GM21529 (cell line): Measurements from ENCODE around the gene NDUFB11.
"Not testable (repeated sequence)": the region's sequence is repeated elsewhere in the genome, so short reads cannot be mapped to it uniquely, and the experiment has no call there.

ENCODE experiments used
- ATAC-seq: cut with Tn5 transposase; IDR thresholded peaks from one replicate; pipeline ENCODE4 v1.9.1; 2021; ENCODE audit not compliant: unreplicated experiment

The NDUFB11 gene

DNA sequence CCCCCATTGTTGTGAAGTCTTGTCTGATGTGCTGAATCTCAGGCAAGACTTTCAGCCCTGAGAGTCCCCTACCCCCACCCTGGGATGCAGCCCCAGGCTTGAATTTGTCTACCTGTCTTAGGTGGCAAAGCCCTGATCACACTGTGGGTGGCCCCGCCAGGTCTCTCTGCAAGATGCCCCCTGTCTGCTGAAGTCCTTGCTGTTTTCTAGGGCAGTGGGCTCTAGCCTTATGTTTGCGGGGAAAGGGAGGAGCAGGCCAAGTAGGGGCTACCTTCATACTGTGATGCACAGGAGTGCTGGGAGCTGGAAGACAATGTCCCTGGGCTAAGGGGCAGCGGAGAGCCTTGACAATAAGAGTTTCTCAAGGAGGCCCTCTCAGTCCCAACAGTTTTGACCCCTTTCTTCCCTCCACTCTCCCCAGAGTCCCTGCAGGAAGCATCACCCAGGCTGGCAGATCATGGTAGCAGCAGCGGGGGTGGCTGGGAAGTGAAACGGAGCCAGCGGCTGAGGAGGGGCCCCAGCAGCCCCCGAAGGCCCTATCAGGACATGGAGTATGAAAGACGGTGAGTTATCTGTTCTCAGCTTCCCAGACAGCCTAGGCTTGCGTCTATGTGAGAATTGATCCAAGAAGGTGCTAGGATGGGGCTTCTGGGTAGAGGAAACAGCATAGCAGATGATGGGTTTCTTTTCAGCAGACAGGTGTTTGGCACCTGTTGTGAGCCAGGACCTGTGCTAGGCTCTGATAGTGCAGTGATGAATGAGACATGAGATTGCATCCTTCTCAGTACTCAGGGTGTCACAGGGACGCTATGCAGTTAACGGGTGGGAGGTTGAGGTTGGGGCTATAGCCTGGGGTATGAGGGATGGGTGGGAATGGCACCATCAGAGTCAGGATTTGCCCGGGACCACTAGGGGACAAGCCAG lies 2.7 kb upstream of the NDUFB11 start:
- ATAC-seq, result no peak

DNA sequence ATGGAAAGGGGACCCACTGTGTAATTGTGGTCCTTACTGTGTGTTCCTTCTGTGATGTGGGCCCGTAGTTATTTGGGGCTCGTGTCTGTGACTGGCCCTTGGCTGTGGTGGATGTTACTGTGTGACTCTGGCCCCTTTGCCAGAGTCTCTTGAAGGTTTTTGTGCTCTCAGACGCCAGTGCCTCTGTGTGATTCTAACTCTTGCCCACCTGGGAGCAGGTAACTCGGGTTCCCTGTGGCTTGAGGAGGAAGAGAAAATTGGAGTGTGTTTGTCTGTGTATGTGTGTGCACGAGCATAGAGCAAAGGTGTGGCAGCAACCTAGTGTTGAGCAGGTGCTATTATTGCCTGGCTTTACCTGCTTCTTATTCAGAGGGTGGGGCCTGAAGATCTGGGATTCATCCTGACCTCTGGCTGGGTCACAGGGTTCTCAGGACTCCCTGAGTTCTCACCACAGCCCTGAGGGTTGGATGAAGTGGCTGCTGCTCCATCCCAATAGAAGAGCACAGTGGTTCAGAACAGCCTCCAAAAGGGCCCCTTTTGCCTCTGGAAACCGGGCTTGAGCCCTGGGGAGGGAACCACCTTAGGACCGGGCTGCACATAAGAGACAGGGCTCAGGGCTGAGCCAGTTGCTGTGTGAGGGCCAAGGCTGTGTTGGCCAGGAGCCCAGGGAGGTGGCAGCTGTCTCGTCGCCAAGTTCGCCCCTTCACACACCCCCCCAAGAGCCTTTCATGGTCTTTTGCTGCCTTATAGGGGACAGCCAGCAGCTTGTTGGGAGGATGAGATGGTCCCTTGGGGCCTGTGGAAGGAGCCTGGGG lies 1.8 kb upstream of the NDUFB11 start:
- no peak for ATAC-seq

DNA sequence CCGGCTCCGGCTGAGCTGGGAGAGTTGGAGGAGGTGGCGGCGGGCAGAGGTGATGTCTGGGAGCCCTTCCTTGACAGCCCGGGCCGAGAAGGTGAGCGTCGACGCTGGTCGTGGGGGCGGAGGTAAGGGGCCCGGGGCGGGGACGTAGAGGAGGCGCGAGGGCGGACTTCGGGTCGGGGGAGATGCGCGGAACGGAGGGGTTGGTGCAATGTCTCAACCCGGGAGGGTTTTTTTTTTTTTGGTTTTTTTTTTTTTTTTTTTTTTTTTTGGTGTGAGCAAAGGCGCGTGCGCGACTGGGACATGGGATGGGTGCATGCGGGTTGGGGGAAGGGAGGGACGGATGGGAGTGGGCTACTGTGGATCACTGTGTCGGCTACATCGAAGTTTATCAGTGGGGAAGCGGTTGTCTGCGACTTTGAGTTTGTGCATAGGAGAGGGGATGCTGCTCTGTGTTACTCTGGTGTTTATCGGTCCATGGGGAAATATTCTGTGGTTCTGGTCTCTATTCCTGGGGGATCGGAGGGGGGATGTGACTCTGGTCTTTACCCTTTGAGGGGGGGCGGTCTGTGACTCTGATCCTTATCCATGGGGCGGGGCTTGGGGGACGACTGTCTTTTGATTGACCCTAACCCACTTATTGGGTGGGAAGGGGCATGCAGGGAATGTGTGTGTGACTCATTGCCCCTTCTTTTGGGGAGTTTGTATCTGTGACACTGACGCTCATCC lies 1.1 kb upstream of the NDUFB11 start:
- ATAC-seq, result no peak

DNA sequence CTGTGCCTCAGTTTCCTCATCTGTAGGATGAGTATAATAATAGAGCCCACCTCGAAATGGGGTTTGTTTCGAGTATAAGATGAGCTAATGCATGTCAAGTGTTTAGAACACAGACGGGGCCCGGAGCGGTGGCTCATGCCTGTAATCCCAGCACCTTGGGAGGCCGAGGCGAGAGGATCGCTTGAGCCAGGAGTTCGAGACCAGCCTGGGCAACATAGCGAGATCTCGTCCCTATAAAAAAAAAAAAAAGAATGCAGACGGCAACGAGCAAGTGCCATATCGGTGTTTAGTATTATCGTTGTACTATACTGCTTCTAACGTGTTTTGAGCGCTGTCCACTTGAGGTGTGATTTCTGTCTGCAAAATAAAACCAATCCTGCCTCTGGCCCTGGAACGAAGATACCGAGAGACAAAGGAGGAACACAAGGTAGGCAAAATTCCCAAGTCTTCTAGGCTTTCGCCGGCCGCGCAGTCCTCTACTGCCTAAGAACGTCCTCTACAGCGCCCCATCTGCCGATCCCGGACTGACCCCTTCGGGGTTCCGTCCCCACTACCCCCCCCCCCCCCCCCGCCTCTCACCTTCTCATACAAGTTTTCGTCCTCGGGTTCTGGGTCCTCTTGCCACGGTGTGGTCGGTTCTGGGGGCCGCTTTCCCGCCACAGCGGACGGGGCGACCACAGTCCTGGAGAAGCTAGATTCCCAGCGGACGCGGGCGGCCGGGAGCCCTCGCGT lies 442 bp downstream of the NDUFB11 start:
- peak; percentile 8 for ATAC-seq

DNA sequence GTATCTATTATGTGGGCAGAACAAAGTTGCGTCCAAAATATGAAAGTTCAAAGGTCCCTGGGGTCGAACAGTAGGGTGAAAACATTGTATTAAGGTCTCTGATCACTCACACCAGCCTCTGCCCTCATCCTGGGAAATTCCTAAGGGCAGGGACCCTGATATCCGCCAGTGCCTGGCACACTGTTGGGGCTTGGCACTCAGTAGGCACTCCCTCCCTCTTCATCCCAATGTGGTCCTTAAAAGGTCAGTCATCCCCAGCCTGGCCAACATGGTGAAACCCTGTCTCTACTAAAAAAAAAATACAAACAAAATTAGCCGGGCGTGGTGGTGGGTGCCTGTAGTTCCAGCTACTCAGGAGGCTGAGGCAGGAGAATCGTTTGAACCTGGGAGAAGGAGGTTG lies 6.3 kb downstream of the NDUFB11 start:
- no peak for ATAC-seq

DNA sequence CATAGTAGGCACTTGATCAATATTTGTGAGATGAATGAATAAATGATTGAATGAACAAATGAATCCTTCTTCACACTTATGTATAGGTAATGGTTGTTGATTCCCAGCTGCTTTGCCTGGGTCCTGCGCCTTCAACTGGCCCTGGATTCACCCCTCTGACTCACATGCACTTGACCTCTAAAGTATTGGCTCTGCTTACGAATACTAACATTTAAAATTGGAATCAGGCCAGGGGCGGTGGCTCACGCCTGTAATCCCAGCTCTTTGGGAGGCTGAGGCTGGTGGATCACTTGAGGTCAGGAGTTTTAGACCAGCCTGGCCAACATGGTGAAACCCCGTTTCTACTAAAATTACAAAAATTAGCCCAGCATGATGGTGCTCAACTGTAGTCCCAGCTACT lies 8.9 kb downstream of the NDUFB11 start:
- ATAC-seq, result not testable (repeated sequence)

DNA sequence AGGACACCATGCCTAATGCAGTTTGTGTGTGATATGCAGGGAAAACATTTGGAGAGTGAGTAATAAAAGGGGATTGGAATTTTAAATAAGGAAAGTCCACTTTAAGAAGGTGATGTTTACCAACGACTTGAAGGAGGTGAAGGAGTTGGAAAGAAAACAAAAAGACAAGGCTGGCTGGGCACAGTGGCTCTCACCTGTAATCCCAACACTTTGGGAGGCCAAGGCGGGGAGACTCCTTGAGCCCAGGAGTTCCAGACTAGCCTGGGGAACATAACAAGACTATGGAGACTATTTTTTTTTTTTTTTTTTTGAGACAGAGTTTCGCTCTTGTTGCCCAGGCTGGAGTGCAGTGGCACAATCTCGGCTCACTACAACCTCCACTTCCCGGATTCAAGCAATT lies 11.0 kb downstream of the NDUFB11 start:
- ATAC-seq, result no peak

DNA sequence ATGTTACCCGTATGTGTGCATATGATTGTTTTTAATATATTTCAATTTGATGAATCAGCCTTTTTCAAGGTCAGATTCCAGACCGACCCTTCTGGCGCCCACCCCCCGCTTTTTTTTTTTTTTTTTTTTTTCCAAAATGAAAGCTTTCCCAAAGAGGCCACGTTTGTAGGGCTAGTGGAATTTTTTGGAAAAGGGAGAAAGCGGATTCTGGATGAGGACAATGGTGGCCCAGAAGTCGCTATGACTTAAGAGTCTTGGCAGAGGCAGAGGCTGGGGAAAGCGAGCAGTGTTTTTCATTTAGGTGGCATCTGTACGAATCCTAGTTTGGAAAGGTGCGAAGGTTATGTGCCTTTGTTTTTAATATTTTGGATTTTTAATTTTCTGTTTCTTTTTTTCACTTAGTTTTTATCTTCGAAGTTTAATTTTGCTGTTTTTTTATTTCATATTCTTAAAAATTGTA lies 14.6 kb downstream of the NDUFB11 start:
- no peak for ATAC-seq

DNA sequence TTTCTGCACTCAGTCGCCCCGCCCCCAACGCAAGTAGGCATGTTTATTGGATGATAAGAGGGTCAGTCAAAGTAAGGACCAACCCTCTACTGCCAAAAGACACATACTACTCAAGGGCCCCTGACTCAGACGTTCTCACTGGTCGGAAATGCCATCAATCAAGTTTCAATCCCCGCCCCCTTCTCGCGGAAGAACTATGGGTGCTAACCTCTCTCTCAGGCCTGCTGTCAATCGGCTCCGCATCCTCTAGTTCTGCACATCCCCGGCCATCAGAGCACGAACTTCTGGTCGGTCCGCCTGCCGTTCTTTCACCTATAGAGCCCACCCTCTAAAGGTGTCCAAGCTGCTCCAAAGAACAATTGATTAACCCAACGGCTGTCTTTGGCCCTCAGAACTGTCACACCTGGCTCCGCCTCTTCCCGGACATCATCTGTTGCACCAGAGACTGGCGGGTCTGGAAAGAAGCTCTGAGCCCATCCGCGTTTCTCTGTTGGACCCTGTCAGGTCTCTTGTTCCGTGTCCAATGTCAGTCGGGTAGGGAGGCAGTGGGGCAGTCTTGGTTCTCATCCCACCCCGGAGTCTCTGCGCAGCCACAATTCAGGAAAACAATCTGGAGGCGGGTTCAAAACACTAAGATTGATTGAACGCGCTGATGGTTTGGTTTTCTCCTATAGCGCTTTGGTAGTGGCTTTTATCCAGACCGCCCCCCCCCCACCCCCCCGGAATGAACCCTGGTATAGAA lies 15.2 kb downstream of the NDUFB11 start:
- peak; percentile 97 for ATAC-seq

DNA sequence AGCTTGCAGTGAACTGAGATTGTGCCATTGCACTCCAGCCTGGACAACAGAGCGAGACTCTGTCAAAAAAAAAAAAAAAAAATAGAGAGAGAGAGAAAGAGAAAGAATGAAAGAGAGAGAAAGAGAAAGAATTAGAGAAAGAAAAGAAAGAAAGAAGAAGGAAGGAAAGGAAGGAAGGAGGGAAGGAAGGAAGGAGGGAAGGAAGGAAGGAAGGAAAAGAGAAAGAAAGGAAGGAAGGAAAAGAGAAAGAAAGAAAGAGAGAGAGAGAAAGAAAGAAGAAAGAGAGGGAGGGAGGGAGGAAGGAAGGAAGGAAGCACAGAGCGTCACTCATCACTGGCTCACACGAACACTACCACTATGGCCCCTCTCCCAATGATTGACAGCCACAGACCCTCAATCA lies 20.0 kb downstream of the NDUFB11 start:
- not testable (repeated sequence) for ATAC-seq

DNA sequence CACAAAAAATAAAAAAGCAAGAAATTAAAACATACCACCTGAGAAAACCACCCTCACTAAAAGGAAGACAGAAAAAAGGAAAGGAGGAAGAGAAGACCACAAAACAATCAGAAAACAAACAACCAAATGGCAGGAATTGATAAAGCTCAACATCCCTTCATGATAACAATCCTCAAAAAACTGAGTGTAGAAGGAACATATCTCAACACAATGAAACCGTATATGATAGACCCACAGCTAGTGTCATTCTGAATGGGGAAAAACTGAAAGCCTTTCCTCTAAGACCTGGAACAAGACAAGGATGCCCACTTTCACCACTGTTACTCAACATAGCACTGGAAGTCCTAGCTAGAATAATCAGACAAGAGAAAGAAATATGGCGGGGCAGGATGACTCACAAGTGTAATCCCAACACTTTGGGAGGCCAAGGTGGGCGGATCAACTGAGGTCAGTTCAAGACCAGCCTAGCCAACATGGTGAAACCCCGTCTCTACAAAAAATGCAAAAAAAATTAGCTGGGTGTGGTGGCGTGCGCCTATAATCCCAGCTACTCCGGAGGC lies 27.9 kb downstream of the NDUFB11 start:
- ATAC-seq, result not testable (repeated sequence)

DNA sequence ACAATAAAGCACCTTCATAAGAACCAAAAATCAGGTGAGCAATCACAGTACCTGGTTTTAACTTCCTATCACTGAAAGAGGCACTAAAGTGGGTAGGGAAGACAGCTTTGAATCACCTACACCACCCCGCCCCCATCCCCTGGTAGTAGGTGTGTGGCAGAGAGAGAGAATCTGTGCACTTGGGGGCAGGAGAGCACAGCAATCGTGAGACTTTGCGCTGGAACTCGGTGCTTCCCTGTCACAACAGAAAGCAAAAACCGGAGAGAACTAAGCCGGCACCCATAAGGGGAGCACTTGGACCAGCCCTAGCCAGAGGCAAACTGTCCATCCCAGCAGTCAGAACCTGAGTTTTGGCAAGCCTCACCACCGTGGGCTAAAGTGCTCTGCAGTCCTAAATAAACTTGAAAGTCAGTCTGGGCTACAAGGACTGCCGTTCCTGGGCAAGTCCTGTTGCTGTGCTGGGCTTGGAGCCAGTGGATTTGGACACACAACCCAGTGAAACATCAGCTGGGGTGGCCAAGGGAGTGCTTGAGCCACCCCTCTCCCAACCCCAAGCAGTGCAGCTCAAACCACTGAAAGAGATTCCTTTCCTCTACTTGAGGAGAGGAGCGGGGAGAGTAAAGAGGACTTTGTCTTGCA lies 32.1 kb downstream of the NDUFB11 start:
- ATAC-seq, result no peak

DNA sequence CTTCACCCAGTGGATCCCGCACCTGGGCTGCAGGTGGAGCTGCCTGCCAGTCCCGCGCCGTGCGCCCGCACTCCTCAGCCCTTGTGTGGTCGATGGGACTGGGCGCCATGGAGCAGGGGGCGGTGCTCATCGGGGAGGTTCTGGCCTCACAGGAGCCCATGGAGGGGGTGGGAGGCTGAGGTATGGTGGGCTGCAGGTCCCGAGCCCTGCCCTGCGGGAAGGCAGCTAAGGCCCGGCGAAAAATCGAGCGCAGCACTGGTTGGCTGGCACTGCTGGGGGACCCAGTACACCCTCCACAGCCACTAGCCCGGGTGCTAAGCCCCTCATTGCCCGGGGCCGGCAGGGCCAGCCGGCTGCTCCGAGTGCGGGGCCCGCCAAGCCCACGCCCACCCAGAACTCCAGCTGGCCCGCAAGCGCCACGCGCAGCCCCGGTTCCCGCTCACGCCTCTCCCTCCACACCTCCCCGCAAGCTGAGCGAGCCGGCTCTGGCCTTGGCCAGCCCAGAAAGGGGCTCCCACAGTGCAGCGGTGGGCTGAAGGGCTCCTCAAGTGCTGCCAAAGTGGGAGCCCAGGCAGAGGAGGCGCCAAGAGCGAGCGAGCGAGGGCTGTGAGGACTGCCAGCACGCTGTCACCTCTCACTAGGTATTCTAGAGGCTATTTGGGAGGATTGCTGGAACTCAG lies 33.4 kb downstream of the NDUFB11 start:
- ATAC-seq, result not testable (repeated sequence)

DNA sequence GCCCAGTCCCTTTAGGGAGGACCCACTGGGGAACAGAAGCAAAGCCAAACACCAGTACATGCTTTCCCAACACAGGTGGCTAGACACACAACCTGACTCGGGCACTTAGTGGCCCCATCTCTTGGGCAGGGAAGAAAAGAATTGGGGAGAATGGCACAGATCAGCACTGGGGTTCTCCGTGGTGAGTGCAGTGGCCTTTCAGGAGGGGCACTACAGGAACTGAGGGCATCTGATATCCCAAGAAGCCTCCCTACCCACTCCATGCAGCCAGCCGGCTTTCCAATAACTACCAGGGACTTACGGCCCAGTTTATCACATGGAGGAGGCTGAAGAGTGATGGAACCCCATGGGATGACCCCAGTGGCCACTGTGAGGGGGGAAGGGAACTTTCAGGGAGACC lies 43.3 kb downstream of the NDUFB11 start:
- ATAC-seq, result no peak

DNA sequence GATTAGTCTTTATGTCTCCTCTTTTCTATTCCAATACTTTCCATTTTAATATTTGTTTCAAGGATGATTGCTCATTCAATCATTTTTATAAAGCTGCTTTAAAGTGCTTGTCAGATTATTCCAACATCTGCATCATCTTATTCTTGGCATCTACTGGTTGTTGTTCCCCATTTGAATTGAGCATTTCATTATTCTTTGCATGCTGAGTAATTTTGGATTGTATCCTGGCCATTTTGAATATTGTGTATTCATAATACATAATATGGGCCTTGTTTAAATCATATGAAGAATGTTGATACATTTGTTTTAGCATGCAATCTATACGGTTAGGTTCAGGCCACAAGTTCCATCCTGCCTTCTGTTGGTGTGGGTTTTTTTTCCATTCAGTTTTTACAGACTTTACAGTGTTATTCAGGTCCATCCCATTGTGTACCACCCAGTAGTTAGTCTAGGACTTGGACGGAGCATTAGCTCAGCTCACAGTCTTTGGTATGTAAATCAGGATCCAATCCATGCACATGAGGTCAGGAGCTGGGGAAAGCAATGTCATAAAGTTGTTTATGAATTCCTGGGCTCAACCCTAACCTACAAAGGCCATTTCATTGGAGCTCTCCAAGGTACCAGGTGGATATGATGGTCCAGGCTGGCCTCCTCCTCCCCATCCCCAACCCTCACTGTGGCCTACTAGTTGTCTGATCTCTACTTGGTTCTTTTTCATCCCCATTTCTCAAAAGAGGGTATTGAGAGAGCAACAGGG lies 46.0 kb downstream of the NDUFB11 start:
- ATAC-seq, result no peak

DNA sequence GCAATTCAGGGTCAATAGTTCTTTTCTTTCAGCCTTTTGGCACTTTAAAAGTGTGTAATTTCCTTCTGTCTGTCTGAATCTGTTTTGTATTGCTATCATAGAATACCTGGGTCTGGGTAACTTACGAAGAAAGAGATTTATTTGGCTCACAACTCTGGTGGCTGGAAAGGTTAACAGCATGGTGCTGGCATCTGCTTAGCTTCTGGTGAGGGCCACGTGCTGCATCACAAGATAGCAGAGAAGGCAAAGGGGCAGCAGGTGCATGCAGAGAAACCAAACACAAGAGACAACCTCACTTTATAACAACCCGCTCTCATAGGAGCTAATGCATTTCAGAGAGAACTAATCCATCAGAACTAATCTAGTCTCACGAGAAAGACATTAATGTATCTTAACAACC lies 47.5 kb downstream of the NDUFB11 start:
- no peak for ATAC-seq

DNA sequence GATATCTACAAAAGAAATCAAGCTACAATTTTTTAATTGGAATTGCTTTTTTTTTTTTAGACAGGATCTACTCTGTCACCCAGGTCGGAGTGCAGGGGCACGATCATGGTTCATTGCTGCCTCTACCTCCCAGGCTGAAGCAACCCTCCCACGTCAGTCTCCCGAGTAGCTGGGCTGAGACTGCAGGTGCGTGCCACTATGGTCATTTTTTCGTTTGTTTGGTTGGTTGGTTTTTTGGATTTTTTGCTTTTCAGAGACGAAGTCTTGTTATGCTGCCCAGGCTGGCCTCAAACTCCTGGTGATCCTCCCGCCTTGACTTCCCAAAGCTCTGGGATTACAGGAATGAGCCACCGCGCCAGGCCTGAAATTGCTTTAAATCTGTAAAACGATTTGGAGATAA lies 50.6 kb downstream of the NDUFB11 start:
- ATAC-seq, result no peak

DNA sequence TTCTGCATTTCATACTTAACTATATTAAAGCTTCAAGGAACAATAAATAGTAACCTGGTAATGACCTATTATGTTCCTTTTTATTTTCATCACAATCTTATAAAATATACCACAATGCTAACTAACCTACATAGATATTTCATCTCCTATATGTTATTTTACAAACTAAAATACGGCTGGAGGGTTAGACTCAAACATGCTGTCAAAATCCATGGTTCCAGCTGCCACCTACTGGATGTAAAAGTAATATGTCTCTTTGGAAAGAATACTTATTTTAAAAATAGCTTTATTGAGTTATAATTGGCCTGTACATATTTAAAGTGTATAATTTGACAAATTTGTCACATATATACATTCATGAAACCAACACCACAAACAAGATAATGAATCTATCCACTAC lies 51.3 kb downstream of the NDUFB11 start:
- no peak for ATAC-seq
